Mammary epithelial cell (primary cell): Measurements from ENCODE around the gene KCNB1.

ENCODE experiments used
- EZH2 ChIP-seq: IDR thresholded peaks from 2 replicates; pipeline ENCODE4 v1.6.1; 2012; ENCODE audit warnings: low read length, inconsistent platforms, borderline replicate concordance
- TF ChIP-seq, protein P1 (sequence below), 2 donors: IDR thresholded peaks in 1 of 2; conservative IDR thresholded peaks in 1 of 2; 2 replicates each; pipeline ENCODE4 v1.5.1; 2011 to 2012; ENCODE audit warnings: inconsistent platforms in 2 of 2, low read length in 2 of 2, mild to moderate bottlenecking in 2 of 2, control low read depth in 1 of 2, low read depth in 1 of 2; ENCODE audit not compliant: insufficient read depth in 1 of 2; ENCODE audit errors: extremely low read depth in 1 of 2

DNA sequence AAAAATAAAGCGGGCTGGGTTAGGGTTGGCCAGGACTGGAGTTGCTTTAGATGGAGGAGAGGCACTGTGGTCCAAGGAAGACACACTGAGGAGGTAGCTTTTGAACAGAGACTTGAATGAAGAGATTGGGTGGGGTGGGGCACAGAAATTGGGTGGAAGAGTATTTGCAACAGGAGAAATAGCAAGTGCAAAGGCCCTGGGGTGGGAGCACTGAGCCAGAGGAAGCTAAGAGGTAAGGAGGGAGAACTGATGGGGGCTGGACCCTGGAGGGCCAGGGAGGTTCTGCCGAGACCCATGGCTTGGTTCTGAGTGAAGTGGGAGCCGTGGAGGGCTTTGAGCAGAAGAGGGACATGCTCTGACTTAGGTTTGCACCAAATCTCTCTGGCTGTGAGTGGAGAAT, 45.4 kb downstream of the KCNB1 start:
- TF ChIP-seq, protein P1, sequence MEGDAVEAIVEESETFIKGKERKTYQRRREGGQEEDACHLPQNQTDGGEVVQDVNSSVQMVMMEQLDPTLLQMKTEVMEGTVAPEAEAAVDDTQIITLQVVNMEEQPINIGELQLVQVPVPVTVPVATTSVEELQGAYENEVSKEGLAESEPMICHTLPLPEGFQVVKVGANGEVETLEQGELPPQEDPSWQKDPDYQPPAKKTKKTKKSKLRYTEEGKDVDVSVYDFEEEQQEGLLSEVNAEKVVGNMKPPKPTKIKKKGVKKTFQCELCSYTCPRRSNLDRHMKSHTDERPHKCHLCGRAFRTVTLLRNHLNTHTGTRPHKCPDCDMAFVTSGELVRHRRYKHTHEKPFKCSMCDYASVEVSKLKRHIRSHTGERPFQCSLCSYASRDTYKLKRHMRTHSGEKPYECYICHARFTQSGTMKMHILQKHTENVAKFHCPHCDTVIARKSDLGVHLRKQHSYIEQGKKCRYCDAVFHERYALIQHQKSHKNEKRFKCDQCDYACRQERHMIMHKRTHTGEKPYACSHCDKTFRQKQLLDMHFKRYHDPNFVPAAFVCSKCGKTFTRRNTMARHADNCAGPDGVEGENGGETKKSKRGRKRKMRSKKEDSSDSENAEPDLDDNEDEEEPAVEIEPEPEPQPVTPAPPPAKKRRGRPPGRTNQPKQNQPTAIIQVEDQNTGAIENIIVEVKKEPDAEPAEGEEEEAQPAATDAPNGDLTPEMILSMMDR (conservative IDR thresholded peaks at IDR 0.05 in 1 of 2, IDR thresholded peaks at IDR 0.05 in 1 of 2; ENCODE audit: extremely low read depth in 1 of 2, insufficient read depth in 1 of 2, low read depth in 1 of 2, low read length in 2 of 2), result no peak
- TF ChIP-seq EZH2, result no peak
